WTC11 (cell line): ENCODE results near the gene ASMTL.

Experiments
- ATF1 ChIP-seq: sonication (generic); formaldehyde crosslinking; IDR thresholded peaks from 2 replicates; pipeline ENCODE4 v1.8.1; 2023; ENCODE audit warnings: mild to moderate bottlenecking, moderate library complexity, missing genetic modification reagents
- ATF2 ChIP-seq: sonication (generic); formaldehyde crosslinking; IDR thresholded peaks from 2 replicates; pipeline ENCODE4 v1.8.1; 2022; ENCODE audit warnings: low read depth, missing genetic modification reagents, borderline replicate concordance
- ATF6 ChIP-seq: sonication (generic); formaldehyde crosslinking; IDR thresholded peaks from 2 replicates; pipeline ENCODE4 v1.8.1; 2023; ENCODE audit warnings: mild to moderate bottlenecking, missing genetic modification reagents
- CBFB ChIP-seq: sonication (generic); formaldehyde crosslinking; IDR thresholded peaks from 2 replicates; pipeline ENCODE4 v1.8.1; 2022; ENCODE audit warnings: mild to moderate bottlenecking, low read depth, missing genetic modification reagents
- CREM ChIP-seq: sonication (generic); formaldehyde crosslinking; IDR thresholded peaks from 2 replicates; pipeline ENCODE4 v1.8.1; 2022; ENCODE audit warnings: mild to moderate bottlenecking, missing genetic modification reagents, moderate library complexity
- E2F1 ChIP-seq: sonication (generic); formaldehyde crosslinking; IDR thresholded peaks from 2 replicates; pipeline ENCODE4 v1.8.0; 2022; ENCODE audit warnings: mild to moderate bottlenecking, missing genetic modification reagents
- ESRRA ChIP-seq: sonication (generic); formaldehyde crosslinking; IDR thresholded peaks from 2 replicates; pipeline ENCODE4 v1.8.1; 2022; ENCODE audit warnings: mild to moderate bottlenecking, missing genetic modification reagents, borderline replicate concordance
- GABPB1 ChIP-seq: sonication (generic); formaldehyde crosslinking; IDR thresholded peaks from 2 replicates; pipeline ENCODE4 v1.8.1; 2023; ENCODE audit warnings: mild to moderate bottlenecking, missing genetic modification reagents
- JUN ChIP-seq: sonication (generic); formaldehyde crosslinking; IDR thresholded peaks from 2 replicates; pipeline ENCODE4 v1.8.0; 2023; ENCODE audit warnings: mild to moderate bottlenecking, missing genetic modification reagents
- TEAD4 ChIP-seq: sonication (generic); formaldehyde crosslinking; IDR thresholded peaks from 2 replicates; pipeline ENCODE4 v1.8.0; 2022; ENCODE audit warnings: mild to moderate bottlenecking, missing genetic modification reagents
- ZNF232 ChIP-seq: sonication (generic); formaldehyde crosslinking; IDR thresholded peaks from 2 replicates; pipeline ENCODE4 v1.8.0; 2022; ENCODE audit warnings: mild to moderate bottlenecking, missing genetic modification reagents
- TF ChIP-seq, protein P1 (sequence below): fragments of 200-600 bp; IDR thresholded peaks from 2 replicates; pipeline ENCODE4 v1.8.0; 2022; ENCODE audit warnings: antibody characterized with exemption

DNA sequence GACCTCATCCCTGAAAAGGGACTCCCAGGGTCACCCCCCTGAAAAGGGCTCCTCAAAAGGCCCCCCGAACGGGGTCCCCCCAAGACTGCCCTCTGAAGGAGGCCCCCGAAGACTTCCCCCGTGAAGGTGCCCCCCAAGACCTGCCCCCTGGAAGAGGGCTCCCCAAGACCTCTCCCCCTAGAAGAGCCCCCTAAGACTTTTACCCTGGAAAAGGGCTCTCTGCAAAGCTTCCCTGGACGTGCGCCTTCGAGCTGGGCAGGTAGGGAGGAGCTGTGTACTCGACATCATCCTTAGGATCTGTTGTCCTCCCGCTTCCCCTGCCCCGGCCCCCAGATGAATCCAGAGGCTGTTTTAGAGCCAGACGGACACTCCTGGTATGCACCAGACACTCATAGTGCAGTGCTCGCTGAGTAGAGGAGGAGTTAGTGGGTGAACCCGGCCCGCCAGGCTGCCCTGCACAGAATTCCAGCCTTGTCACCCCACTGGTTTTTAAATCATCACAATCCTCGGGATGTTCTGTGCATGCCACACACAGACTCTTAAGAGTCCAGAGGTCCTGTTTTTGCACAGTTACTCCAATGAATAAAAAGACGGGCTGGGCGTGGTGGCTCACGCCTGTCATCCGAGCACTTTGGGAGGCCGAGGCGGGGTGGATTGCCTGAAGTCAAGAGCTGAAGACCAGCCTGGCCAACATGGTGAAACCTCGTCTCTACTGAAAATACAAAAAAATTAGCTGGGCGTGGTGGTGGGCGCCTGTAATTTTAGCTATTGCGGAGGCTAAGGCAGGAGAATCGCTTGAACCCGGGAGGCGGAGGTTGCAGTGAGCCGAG is 55.1 kb downstream of the ASMTL start:
- TF ChIP-seq, protein P1, sequence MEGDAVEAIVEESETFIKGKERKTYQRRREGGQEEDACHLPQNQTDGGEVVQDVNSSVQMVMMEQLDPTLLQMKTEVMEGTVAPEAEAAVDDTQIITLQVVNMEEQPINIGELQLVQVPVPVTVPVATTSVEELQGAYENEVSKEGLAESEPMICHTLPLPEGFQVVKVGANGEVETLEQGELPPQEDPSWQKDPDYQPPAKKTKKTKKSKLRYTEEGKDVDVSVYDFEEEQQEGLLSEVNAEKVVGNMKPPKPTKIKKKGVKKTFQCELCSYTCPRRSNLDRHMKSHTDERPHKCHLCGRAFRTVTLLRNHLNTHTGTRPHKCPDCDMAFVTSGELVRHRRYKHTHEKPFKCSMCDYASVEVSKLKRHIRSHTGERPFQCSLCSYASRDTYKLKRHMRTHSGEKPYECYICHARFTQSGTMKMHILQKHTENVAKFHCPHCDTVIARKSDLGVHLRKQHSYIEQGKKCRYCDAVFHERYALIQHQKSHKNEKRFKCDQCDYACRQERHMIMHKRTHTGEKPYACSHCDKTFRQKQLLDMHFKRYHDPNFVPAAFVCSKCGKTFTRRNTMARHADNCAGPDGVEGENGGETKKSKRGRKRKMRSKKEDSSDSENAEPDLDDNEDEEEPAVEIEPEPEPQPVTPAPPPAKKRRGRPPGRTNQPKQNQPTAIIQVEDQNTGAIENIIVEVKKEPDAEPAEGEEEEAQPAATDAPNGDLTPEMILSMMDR = no peak
- TF ChIP-seq CBFB (CRISPR knock-in tag) (no peak), ESRRA (no peak), ATF6 (CRISPR knock-in tag) (no peak), JUN (CRISPR knock-in tag) (no peak), E2F1 (no peak), ATF2 (CRISPR knock-in tag) (no peak), GABPB1 (CRISPR knock-in tag) (no peak), CREM (CRISPR knock-in tag) (no peak), TEAD4 (no peak), ATF1 (CRISPR knock-in tag) (no peak), ZNF232 (no peak)
